Endothelial cell of umbilical vein (primary cell): ENCODE results near the gene FTO. TPM values are rescaled to one million over a fixed set of nuclear protein-coding genes. Genes with fewer than 3 reads are reported as not detected.

Source experiments
- BruUV-seq: library from RNA; stranded (reverse); fragments of 400-500 nt; replicated peaks from 2 replicates; lab custom pipeline; 2021; lab: Mats Ljungman, UMichigan
- CTCF ChIA-PET: fragments of 300-600, 350-600 bp; sonication (Branson Sonifier 250); formaldehyde crosslinking; loops from one replicate; lab custom pipeline; 2021; ENCODE audit warnings: antibody characterized with exemption, inconsistent platforms; lab: Charles Lee
- POLR2A ChIA-PET: fragments of 300-600, 350-600 bp; sonication (Branson Sonifier 250); formaldehyde crosslinking; loops from one replicate; lab custom pipeline; 2021; ENCODE audit warnings: antibody characterized with exemption, inconsistent platforms; lab: Charles Lee
- DNase-seq: peaks from one replicate; pipeline ENCODE4 v3.0.0-alpha.2; 2011; ENCODE audit warnings: low read depth, low spot score
- FAIRE-seq: peaks from 2 replicates; lab custom pipeline; 2011; peaks lifted over from hg19 to GRCh38; lab: Jason Lieb, UNC
- H2AFZ ChIP-seq: 2 replicates; pipeline ENCODE4 v1.6.0; 2012; ENCODE audit warnings: low read depth, low read length, control low read depth, inconsistent platforms
- H3K27ac ChIP-seq: 2 replicates; pipeline ENCODE4 v1.5.1; 2011; ENCODE audit warnings: low read depth, mild to moderate bottlenecking, control low read depth, low read length, moderate library complexity; ENCODE audit not compliant: insufficient read depth
- H3K27me3 ChIP-seq, 2 experiments: 2 replicates each; pipeline versions ENCODE4 v1.6.0 to v1.6.1; 2011; ENCODE audit warnings: low read length in 2 of 2, mixed read lengths in 1 of 2; ENCODE audit not compliant: control insufficient read depth in 2 of 2, insufficient read depth in 2 of 2
- H3K36me3 ChIP-seq, 2 experiments: 2 replicates in 1 of 2; 3 replicates in 1 of 2; pipeline ENCODE4 v1.5.1; 2011; ENCODE audit warnings: low read length in 2 of 2, mild to moderate bottlenecking in 1 of 2, moderate library complexity in 1 of 2; ENCODE audit not compliant: control insufficient read depth in 2 of 2, insufficient read depth in 2 of 2; ENCODE audit errors: extremely low read depth in 1 of 2
- H3K4me1 ChIP-seq: 3 replicates; pipeline ENCODE4 v1.5.1; 2011; ENCODE audit warnings: mild to moderate bottlenecking, low read length; ENCODE audit not compliant: control insufficient read depth, insufficient read depth; ENCODE audit errors: extremely low read depth
- H3K4me2 ChIP-seq: 2 replicates; pipeline ENCODE4 v1.6.1; 2011; ENCODE audit warnings: low read length, control low read depth, mixed read lengths; ENCODE audit not compliant: insufficient read depth
- H3K4me3 ChIP-seq, 3 experiments: fragments of 200-600 bp in 1 of 3; sonication (generic), shearing (Covaris generic) in 1 of 3; replicated peaks in 1 of 3; 2 replicates each; pipeline ENCODE4 v1.5.1; 2011 to 2016; ENCODE audit warnings: control low read depth in 3 of 3, low read length in 3 of 3, mild to moderate bottlenecking in 2 of 3, inconsistent platforms in 1 of 3, low read depth in 1 of 3, moderate library complexity in 1 of 3; ENCODE audit not compliant: insufficient read depth in 1 of 3
- H3K79me2 ChIP-seq: 2 replicates; pipeline ENCODE4 v1.6.0; 2012; ENCODE audit warnings: low read length, inconsistent platforms; ENCODE audit not compliant: control insufficient read depth, insufficient read depth
- H3K9ac ChIP-seq: replicated peaks from 2 replicates; pipeline ENCODE3; 2011; ENCODE audit warnings: low read length, control low read depth; ENCODE audit not compliant: insufficient read depth; ENCODE audit errors: extremely low read depth
- H3K9me1 ChIP-seq: replicated peaks from 3 replicates; pipeline ENCODE4 v1.6.0; 2011; ENCODE audit warnings: mild to moderate bottlenecking, low read length; ENCODE audit not compliant: control insufficient read depth, insufficient read depth; ENCODE audit errors: extremely low read depth
- H3K9me3 ChIP-seq: replicated peaks from 2 replicates; pipeline ENCODE4 v1.5.1; 2012; ENCODE audit warnings: low read length, inconsistent platforms; ENCODE audit not compliant: control insufficient read depth, insufficient read depth
- H4K20me1 ChIP-seq: replicated peaks from 2 replicates; pipeline ENCODE3; 2011; ENCODE audit warnings: mild to moderate bottlenecking, low read length; ENCODE audit not compliant: control insufficient read depth, insufficient read depth; ENCODE audit errors: extremely low read depth
- GATA2 ChIP-seq: IDR thresholded peaks from 2 replicates; pipeline ENCODE4 v1.7.0; 2011; ENCODE audit warnings: low read depth, mild to moderate bottlenecking, moderate library complexity, mixed read lengths, low read length; ENCODE audit not compliant: insufficient read length, insufficient read depth
- MYC ChIP-seq: IDR thresholded peaks from one replicate; pipeline ENCODE4 v1.6.1; 2011; ENCODE audit warnings: mild to moderate bottlenecking, low read depth, low read length
- POLR2AphosphoS5 ChIP-seq: IDR thresholded peaks from 2 replicates; pipeline ENCODE4 v1.6.1; 2012; ENCODE audit warnings: low read depth, mild to moderate bottlenecking, control low read depth, low read length, moderate library complexity; ENCODE audit not compliant: insufficient read depth
- dilution Hi-C: fragments of 300-500 bp; cut with MboI; formaldehyde crosslinking; loops from one replicate; pipeline ENCODE4 v1.15.0; 2019; ENCODE audit warnings: low sequenced_read_pairs; ENCODE audit not compliant: extremely low pct_ligation_motif_present
- intact Hi-C: fragments of 100-400 bp; cut with micrococcal nuclease; formaldehyde crosslinking; loops from one replicate; pipeline ENCODE4 v1.10.0; 2022
- polyA plus RNA-seq, 4 experiments: library from polyadenylated mRNA; depleted of rRNA in 3 of 4; stranded (reverse) in 3 of 4; unstranded in 1 of 4; fragments of >200 nt; gene quantifications; 2 replicates each; pipeline versions ENCODE4 v1.2.1 to v1.2.3, GENCODE V29; 2011 to 2012; ENCODE audit warnings: missing spikeins in 1 of 4
- total RNA-seq: library from RNA; stranded (reverse); gene quantifications from 2 replicates; pipeline ENCODE4 v1.2.3, GENCODE V29; 2021
- TF ChIP-seq, protein P1 (sequence below): IDR thresholded peaks from 2 replicates; pipeline ENCODE4 v1.6.1; 2011; ENCODE audit not compliant: insufficient read depth, insufficient read length
- TF ChIP-seq, protein P2 (sequence below), 2 donors: IDR thresholded peaks; 1 replicate in 1 of 2; 2 replicates in 1 of 2; pipeline ENCODE4 v1.5.1; 2011; ENCODE audit warnings: low read length in 2 of 2, mild to moderate bottlenecking in 2 of 2, moderate library complexity in 2 of 2, control low read depth in 1 of 2, inconsistent platforms in 1 of 2, low read depth in 1 of 2; ENCODE audit not compliant: insufficient read depth in 1 of 2; ENCODE audit errors: extremely low read depth in 1 of 2

FTO gene
- total and polyA plus RNA-seq, 2 donors (not counting 3 experiments of a cell fraction or from before 2014, with no cell fraction given), result 48.6 to 87.1 TPM

DNA sequence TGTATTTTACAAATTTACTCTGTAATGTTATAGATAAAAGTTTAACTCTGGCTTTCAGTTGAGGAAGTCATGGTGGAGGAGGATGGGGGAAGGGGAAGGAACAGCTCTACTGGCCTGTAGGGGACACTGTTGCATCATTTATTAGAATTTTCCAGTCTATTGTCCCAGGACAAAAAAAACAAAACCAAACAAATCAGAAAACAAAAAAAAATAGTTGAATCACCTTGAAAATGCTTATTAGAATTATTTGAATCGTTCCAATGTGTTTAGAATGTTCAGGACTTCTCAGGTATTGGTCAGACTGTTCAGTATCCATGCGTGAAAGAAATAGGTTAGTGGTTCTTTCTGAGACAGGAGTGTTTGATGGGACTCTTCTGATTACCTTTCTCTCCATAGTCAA, 242.0 kb downstream of the FTO start:
- BruUV-seq, result no TSS peak
- ChIA-PET CTCF (interaction anchor here (0.6 to 2.0 kb wide), 10 partner anchors 9 to 1519 kb away, joined by 3 to 17 read pairs (median 4); no protein-coding TSS in a partner anchor), POLR2A (no interaction called here)
- dilution Hi-C loops, result no loop called here
- no peaks in the 10 kb centered on the region for H3K36me3 ChIP-seq
- no peaks in the 10 kb centered on the region for H3K27me3 ChIP-seq
- H3K9ac ChIP-seq, result no peak overlapping the region
- no peaks in the 10 kb centered on the region for H4K20me1 ChIP-seq
- TF ChIP-seq GATA2 (no peak), MYC (no peak), POLR2AphosphoS5 (no peak)
- TF ChIP-seq, protein P1, sequence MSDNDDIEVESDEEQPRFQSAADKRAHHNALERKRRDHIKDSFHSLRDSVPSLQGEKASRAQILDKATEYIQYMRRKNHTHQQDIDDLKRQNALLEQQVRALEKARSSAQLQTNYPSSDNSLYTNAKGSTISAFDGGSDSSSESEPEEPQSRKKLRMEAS, result no peak
- TF ChIP-seq, protein P2, sequence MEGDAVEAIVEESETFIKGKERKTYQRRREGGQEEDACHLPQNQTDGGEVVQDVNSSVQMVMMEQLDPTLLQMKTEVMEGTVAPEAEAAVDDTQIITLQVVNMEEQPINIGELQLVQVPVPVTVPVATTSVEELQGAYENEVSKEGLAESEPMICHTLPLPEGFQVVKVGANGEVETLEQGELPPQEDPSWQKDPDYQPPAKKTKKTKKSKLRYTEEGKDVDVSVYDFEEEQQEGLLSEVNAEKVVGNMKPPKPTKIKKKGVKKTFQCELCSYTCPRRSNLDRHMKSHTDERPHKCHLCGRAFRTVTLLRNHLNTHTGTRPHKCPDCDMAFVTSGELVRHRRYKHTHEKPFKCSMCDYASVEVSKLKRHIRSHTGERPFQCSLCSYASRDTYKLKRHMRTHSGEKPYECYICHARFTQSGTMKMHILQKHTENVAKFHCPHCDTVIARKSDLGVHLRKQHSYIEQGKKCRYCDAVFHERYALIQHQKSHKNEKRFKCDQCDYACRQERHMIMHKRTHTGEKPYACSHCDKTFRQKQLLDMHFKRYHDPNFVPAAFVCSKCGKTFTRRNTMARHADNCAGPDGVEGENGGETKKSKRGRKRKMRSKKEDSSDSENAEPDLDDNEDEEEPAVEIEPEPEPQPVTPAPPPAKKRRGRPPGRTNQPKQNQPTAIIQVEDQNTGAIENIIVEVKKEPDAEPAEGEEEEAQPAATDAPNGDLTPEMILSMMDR (IDR thresholded peaks at IDR 0.05; ENCODE audit: extremely low read depth in 1 of 2, insufficient read depth in 1 of 2, low read depth in 1 of 2, low read length in 2 of 2), result peak; percentile 55 to 69
- no peaks in the 10 kb centered on the region for H3K79me2 ChIP-seq
- H3K4me1 ChIP-seq, result no peaks in the 10 kb centered on the region
- H3K27ac ChIP-seq, result no peak overlapping the region
- no peaks in the 10 kb centered on the region for H3K9me3 ChIP-seq
- DNase-seq (peak; percentile 58), FAIRE-seq (no peak)
- no peak overlapping the region for H3K4me2 ChIP-seq
- no peak overlapping the region for H3K4me3 ChIP-seq
- no peaks in the 10 kb centered on the region for H3K9me1 ChIP-seq
- H2AFZ ChIP-seq, result no peak overlapping the region
- intact Hi-C loops, result loop anchor here (1.0 to 5.0 kb wide), 7 partner anchors 336 to 1756 kb away; no protein-coding TSS in a partner anchor
